Body of pancreas (tissue), 4 donors: ENCODE results near the gene HPN.

ENCODE experiments used
- CTCF ChIP-seq, 7 experiments: fragments of 450-650 bp in 4 of 7; fragments of 200-600 bp in 3 of 7; sonication (generic) in 3 of 7; IDR thresholded peaks; one replicate each; pipeline ENCODE4 v1.5.1; 2016 to 2019; ENCODE audit warnings: antibody characterized with exemption in 7 of 7
- POLR2A ChIP-seq, 3 donors: fragments of 450-650 bp; IDR thresholded peaks; one replicate each; pipeline ENCODE4 v1.6.1; 2016; ENCODE audit warnings: antibody characterized with exemption in 3 of 3, mild to moderate bottlenecking in 2 of 3

- TF ChIP-seq CTCF (IDR thresholded peaks at IDR 0.05) (no peak), POLR2A (IDR thresholded peaks at IDR 0.05) (no peak)
These were observed 46.0 kb upstream of the HPN start for GRCh38 chr19:34995551-34995950.
